Nephron (organoid): ENCODE results near the gene LAPTM5.

Source experiments
- H3K27ac Mint-ChIP-seq, 3 experiments: 2 replicates each; pipeline ENCODE4 v1.8.0; 2020; ENCODE audit warnings: mixed read lengths in 3 of 3, mild to moderate bottlenecking in 2 of 3, moderate library complexity in 1 of 3
- H3K27me3 Mint-ChIP-seq: 2 replicates; pipeline ENCODE4 v1.8.0; 2021; ENCODE audit warnings: low read depth, mild to moderate bottlenecking, moderate library complexity, mixed read lengths
- H3K36me3 Mint-ChIP-seq: 2 replicates; pipeline ENCODE4 v1.8.0; 2020; ENCODE audit warnings: low read depth, mixed read lengths
- H3K4me1 Mint-ChIP-seq: 2 replicates; pipeline ENCODE4 v1.8.0; 2020; ENCODE audit warnings: mixed read lengths
- H3K4me3 Mint-ChIP-seq, 3 experiments: 2 replicates each; pipeline ENCODE4 v1.8.0; 2020; ENCODE audit warnings: mild to moderate bottlenecking in 3 of 3, mixed read lengths in 3 of 3, moderate library complexity in 2 of 3
- H3K9me3 Mint-ChIP-seq: 2 replicates; pipeline ENCODE4 v1.8.0; 2020; ENCODE audit warnings: mixed read lengths
- TF ChIP-seq, protein P1 (sequence below), 3 experiments: fragments of 200-600 bp; sonication (generic); IDR thresholded peaks; one replicate each; pipeline ENCODE4 v1.5.0; 2021; ENCODE audit warnings: antibody characterized with exemption in 3 of 3; ENCODE audit not compliant: unreplicated experiment in 3 of 3

The LAPTM5 gene

DNA sequence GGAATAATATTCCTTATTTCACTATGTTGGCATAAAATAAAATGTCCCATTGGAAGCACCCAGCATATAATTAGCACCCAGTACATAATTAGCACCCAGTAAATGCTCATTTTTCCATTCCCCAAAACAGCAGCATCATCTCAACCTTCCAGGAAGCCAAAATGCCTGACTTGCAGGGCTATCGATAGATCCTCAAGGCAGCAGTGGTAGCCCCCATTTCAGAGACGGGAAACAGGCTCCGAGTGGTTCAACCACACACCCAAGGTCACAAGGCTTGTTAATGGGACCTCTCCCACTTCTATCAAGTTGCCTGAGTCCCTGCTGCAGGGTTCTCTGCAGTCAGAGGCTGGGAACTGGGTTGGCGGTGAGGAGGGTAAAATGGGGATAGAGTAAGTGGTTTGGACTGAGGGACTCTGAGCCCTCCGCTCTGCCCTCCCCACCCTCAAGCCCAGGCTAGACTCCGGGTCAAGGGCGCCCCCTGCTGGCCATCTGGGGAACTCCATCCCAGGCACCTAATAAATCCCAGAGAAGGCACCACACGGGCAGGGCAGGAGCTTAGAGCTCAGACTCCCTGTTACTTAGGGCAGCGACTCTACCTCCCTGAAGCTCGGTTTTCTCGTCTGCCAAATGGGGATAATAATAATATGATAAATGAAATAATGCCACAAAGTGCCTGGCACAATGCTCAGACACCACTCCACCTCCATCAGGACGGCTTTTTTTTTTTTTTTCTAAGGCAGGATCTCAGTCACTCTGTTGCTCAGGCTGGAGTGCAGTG lies 21.9 kb upstream of the LAPTM5 start:
- no peaks in the 10 kb centered on the region for H3K9me3 Mint-ChIP-seq
- no peak overlapping the region for H3K27ac Mint-ChIP-seq
- no peak overlapping the region for H3K4me3 Mint-ChIP-seq
- no peaks in the 10 kb centered on the region for H3K36me3 Mint-ChIP-seq
- H3K4me1 Mint-ChIP-seq = peaks cover 31% of the 10 kb centered on the region
- H3K27me3 Mint-ChIP-seq = peaks cover 25% of the 10 kb centered on the region
- TF ChIP-seq, protein P1, sequence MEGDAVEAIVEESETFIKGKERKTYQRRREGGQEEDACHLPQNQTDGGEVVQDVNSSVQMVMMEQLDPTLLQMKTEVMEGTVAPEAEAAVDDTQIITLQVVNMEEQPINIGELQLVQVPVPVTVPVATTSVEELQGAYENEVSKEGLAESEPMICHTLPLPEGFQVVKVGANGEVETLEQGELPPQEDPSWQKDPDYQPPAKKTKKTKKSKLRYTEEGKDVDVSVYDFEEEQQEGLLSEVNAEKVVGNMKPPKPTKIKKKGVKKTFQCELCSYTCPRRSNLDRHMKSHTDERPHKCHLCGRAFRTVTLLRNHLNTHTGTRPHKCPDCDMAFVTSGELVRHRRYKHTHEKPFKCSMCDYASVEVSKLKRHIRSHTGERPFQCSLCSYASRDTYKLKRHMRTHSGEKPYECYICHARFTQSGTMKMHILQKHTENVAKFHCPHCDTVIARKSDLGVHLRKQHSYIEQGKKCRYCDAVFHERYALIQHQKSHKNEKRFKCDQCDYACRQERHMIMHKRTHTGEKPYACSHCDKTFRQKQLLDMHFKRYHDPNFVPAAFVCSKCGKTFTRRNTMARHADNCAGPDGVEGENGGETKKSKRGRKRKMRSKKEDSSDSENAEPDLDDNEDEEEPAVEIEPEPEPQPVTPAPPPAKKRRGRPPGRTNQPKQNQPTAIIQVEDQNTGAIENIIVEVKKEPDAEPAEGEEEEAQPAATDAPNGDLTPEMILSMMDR (IDR thresholded peaks at IDR 0.05; ENCODE audit: unreplicated experiment in 3 of 3) = peak; percentile 91 to 94 (median 92)

DNA sequence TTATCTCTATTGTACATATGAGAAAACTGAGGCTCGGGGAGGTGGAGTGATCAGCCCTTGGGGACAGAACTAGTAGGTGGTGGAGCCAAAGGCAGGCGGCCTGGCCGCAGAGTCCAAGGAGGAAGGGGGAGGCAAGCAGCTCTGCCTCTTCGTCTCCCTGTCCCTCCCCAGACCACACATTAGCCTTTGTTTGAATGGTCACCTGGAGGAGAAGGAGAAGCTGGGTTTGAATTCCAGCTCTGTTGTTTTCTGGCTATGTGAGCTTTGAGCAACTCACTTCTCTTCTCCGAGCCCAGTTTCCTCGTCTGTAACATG lies 21.4 kb upstream of the LAPTM5 start:
- H3K9me3 Mint-ChIP-seq = no peaks in the 10 kb centered on the region
- no peaks in the 10 kb centered on the region for H3K36me3 Mint-ChIP-seq

DNA sequence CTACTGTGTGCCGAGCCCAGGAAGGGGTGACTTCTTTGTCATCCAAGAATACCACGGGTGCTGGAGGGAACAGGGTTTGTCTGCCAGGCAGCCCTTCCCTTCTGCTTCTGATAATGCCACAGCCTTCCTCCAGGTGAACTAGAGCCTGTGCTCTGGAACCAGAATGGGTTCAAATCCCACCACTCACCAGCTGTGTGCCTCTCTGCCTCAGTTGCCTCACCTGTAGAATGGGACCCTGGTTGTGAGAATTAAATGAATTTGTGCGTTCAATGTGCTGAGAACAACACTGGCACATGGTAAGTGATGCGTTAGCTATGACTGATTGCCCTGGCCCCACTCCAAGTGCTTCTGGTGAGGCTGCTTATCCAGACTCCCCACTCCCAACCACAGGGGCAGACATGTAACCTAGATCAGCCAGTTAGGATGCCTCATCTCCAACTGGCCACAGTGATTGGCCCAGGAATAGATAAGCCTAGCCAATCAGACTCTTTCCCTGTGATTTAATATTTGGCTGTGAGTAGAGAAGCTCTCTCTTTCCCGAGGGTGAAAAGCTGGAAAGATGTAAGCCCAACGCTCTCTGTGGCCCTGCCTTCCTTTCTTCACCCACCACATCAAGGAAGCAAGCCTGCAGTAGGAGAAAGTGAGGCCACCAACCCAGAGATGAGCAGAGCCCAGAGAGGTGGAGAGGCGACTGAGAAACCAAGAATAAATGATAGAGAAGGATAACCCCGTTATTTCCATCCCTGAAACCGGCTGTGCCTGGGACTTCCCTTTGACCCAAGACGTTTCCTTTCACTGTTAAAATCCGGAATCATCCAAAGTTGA lies 20.8 kb upstream of the LAPTM5 start:
- Mint-ChIP-seq H3K36me3 (no peaks in the 10 kb centered on the region), H3K4me3 (no peak overlapping the region), H3K9me3 (no peaks in the 10 kb centered on the region), H3K4me1 (peaks cover 27% of the 10 kb centered on the region), H3K27me3 (peaks cover 22% of the 10 kb centered on the region), H3K27ac (peak overlapping the region in 1 of 3 experiments; percentile 72)
- TF ChIP-seq, protein P1 (IDR thresholded peaks at IDR 0.05; ENCODE audit: unreplicated experiment in 3 of 3) = no peak

More for the DNA sequence above, 21.4 kb upstream of the LAPTM5 start:
- TF ChIP-seq, protein P1 (IDR thresholded peaks at IDR 0.05; ENCODE audit: unreplicated experiment in 3 of 3) = no peak
- H3K4me3 Mint-ChIP-seq = no peak overlapping the region
- no peak overlapping the region for H3K27ac Mint-ChIP-seq
- H3K27me3 Mint-ChIP-seq = peaks cover 25% of the 10 kb centered on the region
- peaks cover 31% of the 10 kb centered on the region for H3K4me1 Mint-ChIP-seq

DNA sequence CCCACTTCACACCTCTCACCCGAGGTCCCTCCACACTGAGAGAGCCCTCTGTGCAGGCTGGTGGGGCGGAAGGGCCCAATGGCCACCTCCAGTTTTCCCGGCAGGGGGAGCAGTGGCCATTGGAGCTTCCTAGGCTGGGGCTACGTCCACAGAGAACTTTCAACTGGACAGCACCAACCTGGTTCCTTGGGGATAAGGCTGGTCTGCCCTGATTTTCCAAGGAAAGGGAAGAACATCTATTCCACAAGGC lies 20.3 kb upstream of the LAPTM5 start:
- Mint-ChIP-seq H3K4me1 (peaks cover 23% of the 10 kb centered on the region), H3K4me3 (no peak overlapping the region), H3K36me3 (no peaks in the 10 kb centered on the region), H3K27ac (no peak overlapping the region), H3K9me3 (no peaks in the 10 kb centered on the region), H3K27me3 (peaks cover 20% of the 10 kb centered on the region)
- TF ChIP-seq, protein P1 (IDR thresholded peaks at IDR 0.05; ENCODE audit: unreplicated experiment in 3 of 3) = peak in 1 of 3 experiments; percentile 28

DNA sequence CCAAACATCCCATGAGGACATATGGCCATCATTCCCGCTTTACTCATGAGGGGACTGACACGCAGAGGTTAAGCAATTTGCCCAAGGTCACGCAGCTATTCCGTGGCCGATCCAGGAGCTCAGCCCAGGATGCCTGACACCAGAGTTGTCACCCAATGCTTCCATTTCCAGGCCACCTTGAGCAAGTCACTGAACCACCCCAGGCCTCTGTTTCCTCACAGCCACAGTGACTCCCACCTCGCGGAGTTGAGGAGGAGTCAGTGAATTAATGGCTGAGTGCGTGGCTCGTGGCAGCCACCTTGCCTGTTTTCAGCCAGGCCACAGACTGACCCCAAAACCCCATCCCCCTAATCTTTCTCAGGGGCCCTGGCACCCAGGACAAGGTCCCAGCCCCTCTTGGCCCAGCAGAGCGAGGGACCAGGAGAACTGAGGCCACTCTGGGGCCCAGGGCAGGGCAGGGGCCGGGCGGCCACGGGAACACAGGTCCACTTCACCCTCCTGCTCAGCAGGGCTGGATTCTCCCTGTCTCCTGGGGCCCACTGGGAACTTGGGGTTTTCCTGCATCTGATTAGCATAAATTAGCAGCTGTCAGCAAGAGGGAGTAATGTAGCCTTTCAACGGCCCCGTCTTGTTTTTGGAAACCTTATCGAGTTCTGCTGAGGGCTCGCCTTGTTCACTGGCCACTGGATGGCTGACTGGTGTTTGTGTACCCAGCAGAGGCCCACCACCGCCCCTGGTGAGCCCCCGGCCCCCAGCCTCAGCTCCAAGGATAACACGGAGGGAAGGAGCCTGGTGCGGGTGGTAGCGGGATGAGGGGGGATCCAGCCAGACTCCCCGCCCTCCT lies 19.7 kb upstream of the LAPTM5 start:
- H3K27ac Mint-ChIP-seq = no peak overlapping the region

More for the DNA sequence above, 19.7 kb upstream of the LAPTM5 start:
- Mint-ChIP-seq H3K4me3 (no peak overlapping the region), H3K27me3 (peaks cover 22% of the 10 kb centered on the region), H3K36me3 (no peaks in the 10 kb centered on the region), H3K9me3 (no peaks in the 10 kb centered on the region), H3K4me1 (peaks cover 18% of the 10 kb centered on the region)
- TF ChIP-seq, protein P1 (IDR thresholded peaks at IDR 0.05; ENCODE audit: unreplicated experiment in 3 of 3) = no peak
